SK-N-SH (cell line): ENCODE results near the gene DYNC2H1. TPM values are rescaled to one million over a fixed set of nuclear protein-coding genes. Genes with fewer than 3 reads are reported as not detected.

Experiments
- CTCF ChIA-PET: fragments of 300-600, 350-600 bp; formaldehyde crosslinking; extraction: SDS; loops from one replicate; lab custom pipeline; 2021; lab: Yijun Ruan, JAX
- POLR2A ChIA-PET: fragments of 350-600 bp; sonication (Branson Sonifier 250); formaldehyde crosslinking; extraction: SDS; loops from one replicate; lab custom pipeline; 2020; ENCODE audit warnings: antibody characterized with exemption, inconsistent platforms; lab: Yijun Ruan, JAX
- DNase-seq: peaks from one replicate; pipeline ENCODE4 v3.0.0; 2012
- H2AFZ ChIP-seq: fragments of 200-600 bp; sonication (generic); 2 replicates; pipeline ENCODE4 v1.8.1; 2016; ENCODE audit warnings: antibody characterized with exemption, mild to moderate bottlenecking, low read depth
- H3F3A ChIP-seq: fragments of 200-600 bp; sonication (generic); replicated peaks from 2 replicates; pipeline ENCODE3; 2016; ENCODE audit warnings: antibody characterized with exemption, mild to moderate bottlenecking; ENCODE audit not compliant: insufficient read depth
- H3K27ac ChIP-seq, 2 experiments: fragments of 200-500 bp in 1 of 2; fragments of 200-600 bp in 1 of 2; sonication (Bioruptor generic) in 1 of 2; sonication (generic), shearing (Covaris generic) in 1 of 2; 2 replicates each; pipeline versions ENCODE4 v1.5.1 to v1.6.1; 2014 to 2016; ENCODE audit warnings: low read depth in 2 of 2, inconsistent platforms in 1 of 2, low read length in 1 of 2, mild to moderate bottlenecking in 1 of 2, mixed read lengths in 1 of 2
- H3K27me3 ChIP-seq: fragments of 200-600 bp; sonication (generic), shearing (Covaris generic); 2 replicates; pipeline ENCODE4 v1.6.1; 2016; ENCODE audit warnings: mixed run types; ENCODE audit not compliant: insufficient read depth
- H3K36me3 ChIP-seq, 2 experiments: fragments of 200-500 bp in 1 of 2; fragments of 200-600 bp in 1 of 2; sonication (Bioruptor generic) in 1 of 2; sonication (generic) in 1 of 2; replicated peaks in 1 of 2; 2 replicates each; pipeline versions ENCODE3 to v1.5.1; 2014 to 2016; ENCODE audit warnings: low read length in 1 of 2, mild to moderate bottlenecking in 1 of 2; ENCODE audit not compliant: insufficient read depth in 2 of 2, control insufficient read depth in 1 of 2
- H3K4me1 ChIP-seq, 2 experiments: fragments of 200-500 bp in 1 of 2; fragments of 200-600 bp in 1 of 2; sonication (Bioruptor generic) in 1 of 2; sonication (generic), shearing (Covaris generic) in 1 of 2; 2 replicates each; pipeline versions ENCODE4 v1.5.1 to v1.6.1; 2014 to 2016; ENCODE audit warnings: low read depth in 1 of 2, low read length in 1 of 2, mixed run types in 1 of 2; ENCODE audit not compliant: insufficient read depth in 2 of 2, control insufficient read depth in 1 of 2
- H3K4me2 ChIP-seq: fragments of 200-600 bp; sonication (generic), shearing (Covaris generic); 2 replicates; pipeline ENCODE4 v1.6.1; 2017; ENCODE audit warnings: mixed run types
- H3K4me3 ChIP-seq, 2 experiments: fragments of 200-500 bp in 1 of 2; fragments of 200-600 bp in 1 of 2; sonication (Bioruptor generic) in 1 of 2; sonication (generic), shearing (Covaris generic) in 1 of 2; 2 replicates each; pipeline versions ENCODE4 v1.5.1 to v1.8.1; 2014 to 2016; ENCODE audit warnings: low read depth in 2 of 2, inconsistent platforms in 1 of 2, low read length in 1 of 2, mild to moderate bottlenecking in 1 of 2, mixed read lengths in 1 of 2, moderate library complexity in 1 of 2
- H3K79me2 ChIP-seq: fragments of 200-600 bp; sonication (generic); 2 replicates; pipeline ENCODE4 v1.8.1; 2017; ENCODE audit warnings: mild to moderate bottlenecking; ENCODE audit not compliant: insufficient read depth
- H3K9ac ChIP-seq: fragments of 200-600 bp; sonication (generic); 2 replicates; pipeline ENCODE4 v1.6.1; 2017; ENCODE audit warnings: mixed run types
- H3K9me2 ChIP-seq: fragments of 200-600 bp; sonication (generic); 2 replicates; pipeline ENCODE4 v1.6.1; 2017; ENCODE audit warnings: mixed run types
- H3K9me3 ChIP-seq: fragments of 200-600 bp; sonication (generic); 2 replicates; pipeline ENCODE4 v1.6.1; 2017; ENCODE audit warnings: mixed run types, mild to moderate bottlenecking, moderate library complexity
- H4K20me1 ChIP-seq: fragments of 200-600 bp; sonication (generic); 2 replicates; pipeline ENCODE4 v1.6.1; 2017; ENCODE audit warnings: mild to moderate bottlenecking, mixed run types; ENCODE audit not compliant: insufficient read depth
- CHD2 ChIP-seq: fragments of 150-350 bp; IDR thresholded peaks from 2 replicates; pipeline ENCODE4 v1.6.1; 2018; ENCODE audit warnings: low read length; ENCODE audit not compliant: partially characterized antibody
- EP300 ChIP-seq, 2 experiments: IDR thresholded peaks; 2 replicates each; pipeline versions ENCODE4 v1.4.0 to v1.6.1; 2012; ENCODE audit warnings: borderline replicate concordance in 1 of 2, low read depth in 1 of 2, low read length in 1 of 2
- EZH2phosphoT487 ChIP-seq: fragments of 200-600 bp; sonication (generic); IDR thresholded peaks from 2 replicates; pipeline ENCODE4 v1.6.1; 2017; ENCODE audit warnings: low read depth, mixed run types, mild to moderate bottlenecking, antibody characterized with exemption, moderate library complexity, borderline replicate concordance
- GABPA ChIP-seq: IDR thresholded peaks from 2 replicates; pipeline ENCODE4 v1.4.0; 2012; ENCODE audit warnings: low read depth, mild to moderate bottlenecking
- JUND ChIP-seq: IDR thresholded peaks from 2 replicates; pipeline ENCODE4 v1.4.0; 2012
- NFIC ChIP-seq: IDR thresholded peaks from 2 replicates; pipeline ENCODE4 v1.4.0; 2012; ENCODE audit warnings: borderline replicate concordance
- NRF1 ChIP-seq: IDR thresholded peaks from 2 replicates; pipeline ENCODE4 v1.6.1; 2012; ENCODE audit warnings: low read depth, mild to moderate bottlenecking, low read length
- POLR2AphosphoS5 ChIP-seq: IDR thresholded peaks from 2 replicates; pipeline ENCODE4 v1.6.1; 2012; ENCODE audit warnings: low read depth, low read length
- RAD21 ChIP-seq: IDR thresholded peaks from 2 replicates; pipeline ENCODE4 v1.6.1; 2012; ENCODE audit warnings: mild to moderate bottlenecking, low read length
- RCOR1 ChIP-seq: fragments of 150-350 bp; IDR thresholded peaks from 2 replicates; pipeline ENCODE4 v1.6.1; 2017; ENCODE audit warnings: antibody characterized with exemption, low read length
- RFX5 ChIP-seq: IDR thresholded peaks from 2 replicates; pipeline ENCODE4 v1.6.1; 2012; ENCODE audit warnings: mild to moderate bottlenecking, improper control_type of control experiment, low read length
- RXRA ChIP-seq: IDR thresholded peaks from 2 replicates; pipeline ENCODE4 v1.4.0; 2012; ENCODE audit warnings: low read depth, mild to moderate bottlenecking, borderline replicate concordance
- SIN3A ChIP-seq: IDR thresholded peaks from 2 replicates; pipeline ENCODE4 v1.6.1; 2012; ENCODE audit warnings: low read depth, mild to moderate bottlenecking, low read length, moderate library complexity, borderline replicate concordance
- SMC3 ChIP-seq: IDR thresholded peaks from 2 replicates; pipeline ENCODE4 v1.6.1; 2012; ENCODE audit warnings: low read depth, low read length, improper control_type of control experiment
- TAF1 ChIP-seq: IDR thresholded peaks from 2 replicates; pipeline ENCODE4 v1.6.1; 2012; ENCODE audit warnings: low read depth, mild to moderate bottlenecking, low read length, moderate library complexity, borderline replicate concordance
- TCF12 ChIP-seq: IDR thresholded peaks from 2 replicates; pipeline ENCODE4 v1.4.0; 2012
- YY1 ChIP-seq: IDR thresholded peaks from 2 replicates; pipeline ENCODE4 v1.4.0; 2012; ENCODE audit warnings: low read depth, mild to moderate bottlenecking
- WGBS: methylation state at CpG from one replicate; pipeline ENCODE4 v1.1.6; 2017; ENCODE audit warnings: low lambda C conversion rate; 5-methylcytosine and 5-hydroxymethylcytosine counted together
- polyA plus RNA-seq, 3 experiments: library from polyadenylated mRNA; depleted of rRNA; stranded (reverse); fragments of >200 nt; gene quantifications; 2 replicates each; pipeline ENCODE4 v1.2.3, GENCODE V29; 2012
- TF ChIP-seq, protein P1 (sequence below): IDR thresholded peaks from 2 replicates; pipeline ENCODE4 v1.4.0; 2012; ENCODE audit warnings: low read depth
- TF ChIP-seq, protein P2 (sequence below): fragments of 150-350 bp; IDR thresholded peaks from 2 replicates; pipeline ENCODE4 v1.6.1; 2016; ENCODE audit warnings: mild to moderate bottlenecking, low read depth, low read length
- TF ChIP-seq, protein P3 (sequence below): IDR thresholded peaks from 2 replicates; pipeline ENCODE4 v1.4.0; 2012; ENCODE audit warnings: low read depth, borderline replicate concordance
- TF ChIP-seq, protein P4 (sequence below): fragments of 150-350 bp; IDR thresholded peaks from 2 replicates; pipeline ENCODE4 v1.6.1; 2017; ENCODE audit warnings: antibody characterized with exemption, low read length, low read depth, borderline replicate concordance
- TF ChIP-seq, protein P5 (sequence below): IDR thresholded peaks from 2 replicates; pipeline ENCODE4; 2012

Gene DYNC2H1
- polyA plus RNA-seq, 1 of the 3 experiments (the other 2 are of a cell fraction): 15.3 TPM

DNA sequence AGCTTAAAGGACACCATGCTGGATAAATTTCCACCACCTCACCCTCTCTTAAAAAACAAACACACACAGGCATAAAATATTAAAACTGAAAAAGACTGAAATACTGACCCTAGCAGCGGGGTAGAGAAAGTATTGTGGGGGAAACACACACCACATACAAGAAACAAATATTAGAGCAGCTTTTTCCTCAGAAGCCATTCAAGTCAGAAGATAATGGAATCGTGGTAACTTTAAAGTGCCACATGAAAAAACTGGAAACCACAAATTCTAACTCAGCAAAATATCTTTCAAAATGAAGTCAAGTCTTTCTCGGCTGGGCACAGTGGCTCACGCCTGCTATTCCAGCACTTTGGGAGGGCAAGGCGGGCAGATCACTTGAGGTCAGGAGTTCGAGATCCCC, 223.2 kb downstream of the DYNC2H1 start:
- no peak overlapping the region for H2AFZ ChIP-seq
- TF ChIP-seq GABPA: no peak
- no peak for TF ChIP-seq RFX5
- no peak for TF ChIP-seq SMC3
- no peak for TF ChIP-seq RXRA
- no peak for TF ChIP-seq TAF1
- no peak for TF ChIP-seq TCF12
- peaks cover 0 to 3% of the 10 kb centered on the region in 2 experiments; a peak in 1 of 4 replicates for H3K4me1 ChIP-seq
- H3K4me3 ChIP-seq: no peak overlapping the region
- H3K36me3 ChIP-seq: peaks cover 0 to 15% of the 10 kb centered on the region in 2 experiments
- H3K9ac ChIP-seq: no peak overlapping the region
- ChIA-PET POLR2A (no interaction called here), CTCF (interaction anchor here (1.2 kb wide), 1 partner anchor 75 kb away, joined by 3 read pairs; no protein-coding TSS in a partner anchor)
- DNase-seq: no peak
- no peak overlapping the region for H3K4me2 ChIP-seq
- no peaks in the 10 kb centered on the region for H4K20me1 ChIP-seq
- H3K79me2 ChIP-seq: no peaks in the 10 kb centered on the region
- 92% methylated on average over 6 of the region's 6 CpGs for WGBS
- H3K9me2 ChIP-seq: no peaks in the 10 kb centered on the region
- H3K9me3 ChIP-seq: no peaks in the 10 kb centered on the region
- H3F3A ChIP-seq: peaks cover 4% of the 10 kb centered on the region
- H3K27me3 ChIP-seq: no peaks in the 10 kb centered on the region
- H3K27ac ChIP-seq: no peak overlapping the region

DNA sequence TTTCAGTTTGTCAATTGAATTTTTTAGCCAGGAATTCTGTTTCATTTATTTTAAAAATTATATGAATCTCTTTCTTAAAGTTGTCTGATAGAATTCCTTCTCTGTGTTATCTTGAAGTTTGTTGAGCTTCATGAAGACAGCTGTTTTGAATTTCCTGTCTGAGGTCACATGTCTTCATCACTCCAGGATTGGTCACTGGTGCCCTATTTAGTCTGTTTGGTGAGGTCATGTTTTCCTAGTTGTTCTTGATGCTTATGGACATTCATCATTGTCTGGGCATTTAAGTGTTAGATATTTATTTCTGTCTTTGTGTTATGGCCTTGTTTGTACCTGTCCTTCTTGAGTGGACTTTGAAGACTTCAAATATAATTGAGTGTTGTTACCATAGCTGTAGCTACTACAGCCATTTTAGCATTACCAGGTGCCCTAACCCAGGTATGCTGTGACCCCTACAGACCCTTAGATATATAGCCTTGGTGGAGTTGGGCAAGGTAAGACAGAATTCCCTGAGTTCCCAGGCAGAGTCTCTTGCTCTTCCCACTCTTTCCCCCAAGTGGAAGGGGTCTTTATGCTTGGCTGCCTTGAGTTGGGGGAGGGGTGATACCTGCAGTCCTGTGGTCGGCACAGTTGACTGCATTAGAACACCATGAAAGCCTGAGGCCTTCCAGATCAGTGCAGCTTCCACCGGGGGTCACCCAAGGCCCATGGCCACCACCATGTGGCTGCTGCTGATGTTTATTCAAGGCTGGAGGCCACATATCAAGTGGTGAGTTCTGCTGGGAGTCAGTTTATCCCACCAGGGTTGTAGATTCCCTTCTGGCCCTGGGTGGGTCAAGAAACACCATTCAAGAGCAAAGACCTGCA, 229.6 kb downstream of the DYNC2H1 start:
- peaks cover 4% of the 10 kb centered on the region for H3F3A ChIP-seq
- ChIA-PET CTCF (interaction anchor here (1.1 kb wide), 1 partner anchor 200 kb away, joined by 3 read pairs; no protein-coding TSS in a partner anchor), POLR2A (no interaction called here)
- no peak for DNase-seq
- no peak overlapping the region for H2AFZ ChIP-seq
- no peaks in the 10 kb centered on the region for H3K36me3 ChIP-seq
- peaks cover 0 to 4% of the 10 kb centered on the region in 2 experiments; a peak in 1 of 4 replicates for H3K4me1 ChIP-seq
- H3K9me2 ChIP-seq: no peaks in the 10 kb centered on the region
- H3K79me2 ChIP-seq: no peaks in the 10 kb centered on the region
- no peaks in the 10 kb centered on the region for H4K20me1 ChIP-seq
- H3K4me3 ChIP-seq: no peak overlapping the region
- no peaks in the 10 kb centered on the region for H3K9me3 ChIP-seq
- no peak overlapping the region for H3K9ac ChIP-seq
- H3K27me3 ChIP-seq: no peaks in the 10 kb centered on the region
- WGBS: no CpG with 5 or more reads among the region's 2 CpGs
- H3K27ac ChIP-seq: no peak overlapping the region
- H3K4me2 ChIP-seq: no peak overlapping the region
- TF ChIP-seq EP300 (IDR thresholded peaks at IDR 0.05; ENCODE audit: borderline replicate concordance in 1 of 2, low read depth in 1 of 2, low read length in 1 of 2) (no peak), SIN3A (no peak), NFIC (no peak), GABPA (no peak), RAD21 (peak; percentile 48), SMC3 (no peak), YY1 (no peak), EZH2phosphoT487 (no peak), RXRA (no peak), NRF1 (no peak), CHD2 (no peak), JUND (no peak), POLR2AphosphoS5 (no peak), RCOR1 (no peak)
- TF ChIP-seq, protein P1, sequence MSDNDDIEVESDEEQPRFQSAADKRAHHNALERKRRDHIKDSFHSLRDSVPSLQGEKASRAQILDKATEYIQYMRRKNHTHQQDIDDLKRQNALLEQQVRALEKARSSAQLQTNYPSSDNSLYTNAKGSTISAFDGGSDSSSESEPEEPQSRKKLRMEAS: no peak
- TF ChIP-seq, protein P2, sequence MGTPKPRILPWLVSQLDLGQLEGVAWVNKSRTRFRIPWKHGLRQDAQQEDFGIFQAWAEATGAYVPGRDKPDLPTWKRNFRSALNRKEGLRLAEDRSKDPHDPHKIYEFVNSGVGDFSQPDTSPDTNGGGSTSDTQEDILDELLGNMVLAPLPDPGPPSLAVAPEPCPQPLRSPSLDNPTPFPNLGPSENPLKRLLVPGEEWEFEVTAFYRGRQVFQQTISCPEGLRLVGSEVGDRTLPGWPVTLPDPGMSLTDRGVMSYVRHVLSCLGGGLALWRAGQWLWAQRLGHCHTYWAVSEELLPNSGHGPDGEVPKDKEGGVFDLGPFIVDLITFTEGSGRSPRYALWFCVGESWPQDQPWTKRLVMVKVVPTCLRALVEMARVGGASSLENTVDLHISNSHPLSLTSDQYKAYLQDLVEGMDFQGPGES: no peak
- TF ChIP-seq, protein P3, sequence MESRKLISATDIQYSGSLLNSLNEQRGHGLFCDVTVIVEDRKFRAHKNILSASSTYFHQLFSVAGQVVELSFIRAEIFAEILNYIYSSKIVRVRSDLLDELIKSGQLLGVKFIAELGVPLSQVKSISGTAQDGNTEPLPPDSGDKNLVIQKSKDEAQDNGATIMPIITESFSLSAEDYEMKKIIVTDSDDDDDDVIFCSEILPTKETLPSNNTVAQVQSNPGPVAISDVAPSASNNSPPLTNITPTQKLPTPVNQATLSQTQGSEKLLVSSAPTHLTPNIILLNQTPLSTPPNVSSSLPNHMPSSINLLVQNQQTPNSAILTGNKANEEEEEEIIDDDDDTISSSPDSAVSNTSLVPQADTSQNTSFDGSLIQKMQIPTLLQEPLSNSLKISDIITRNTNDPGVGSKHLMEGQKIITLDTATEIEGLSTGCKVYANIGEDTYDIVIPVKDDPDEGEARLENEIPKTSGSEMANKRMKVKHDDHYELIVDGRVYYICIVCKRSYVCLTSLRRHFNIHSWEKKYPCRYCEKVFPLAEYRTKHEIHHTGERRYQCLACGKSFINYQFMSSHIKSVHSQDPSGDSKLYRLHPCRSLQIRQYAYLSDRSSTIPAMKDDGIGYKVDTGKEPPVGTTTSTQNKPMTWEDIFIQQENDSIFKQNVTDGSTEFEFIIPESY: no peak
- TF ChIP-seq, protein P4, sequence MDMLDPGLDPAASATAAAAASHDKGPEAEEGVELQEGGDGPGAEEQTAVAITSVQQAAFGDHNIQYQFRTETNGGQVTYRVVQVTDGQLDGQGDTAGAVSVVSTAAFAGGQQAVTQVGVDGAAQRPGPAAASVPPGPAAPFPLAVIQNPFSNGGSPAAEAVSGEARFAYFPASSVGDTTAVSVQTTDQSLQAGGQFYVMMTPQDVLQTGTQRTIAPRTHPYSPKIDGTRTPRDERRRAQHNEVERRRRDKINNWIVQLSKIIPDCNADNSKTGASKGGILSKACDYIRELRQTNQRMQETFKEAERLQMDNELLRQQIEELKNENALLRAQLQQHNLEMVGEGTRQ: no peak
- TF ChIP-seq, protein P5, sequence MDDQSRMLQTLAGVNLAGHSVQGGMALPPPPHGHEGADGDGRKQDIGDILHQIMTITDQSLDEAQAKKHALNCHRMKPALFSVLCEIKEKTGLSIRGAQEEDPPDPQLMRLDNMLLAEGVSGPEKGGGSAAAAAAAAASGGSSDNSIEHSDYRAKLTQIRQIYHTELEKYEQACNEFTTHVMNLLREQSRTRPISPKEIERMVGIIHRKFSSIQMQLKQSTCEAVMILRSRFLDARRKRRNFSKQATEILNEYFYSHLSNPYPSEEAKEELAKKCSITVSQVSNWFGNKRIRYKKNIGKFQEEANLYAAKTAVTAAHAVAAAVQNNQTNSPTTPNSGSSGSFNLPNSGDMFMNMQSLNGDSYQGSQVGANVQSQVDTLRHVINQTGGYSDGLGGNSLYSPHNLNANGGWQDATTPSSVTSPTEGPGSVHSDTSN: peak; percentile 4; the same call in 1 of the 2 replicates
